H1 (cell line): ENCODE measurements around the gene NRBF2. TPM values are rescaled to one million over a fixed set of nuclear protein-coding genes. Genes with fewer than 3 reads are reported as not detected.
"Not testable (repeated sequence)": the region's sequence is repeated elsewhere in the genome, so short reads cannot be mapped to it uniquely, and the experiment has no call there.

Experiments
- CTCF ChIA-PET: fragments of 300-600 bp; sonication (Branson Sonifier 250); formaldehyde crosslinking; loops from one replicate; lab custom pipeline; 2021; ENCODE audit not compliant: partially characterized antibody; lab: Charles Lee
- POLR2A ChIA-PET: fragments of 300-600 bp; sonication (Branson Sonifier 250); formaldehyde crosslinking; loops from one replicate; lab custom pipeline; 2021; ENCODE audit warnings: inconsistent platforms; ENCODE audit not compliant: partially characterized antibody; lab: Charles Lee
- DNase-seq, 2 experiments: peaks; one replicate each; pipeline versions ENCODE4 v3.0.0 to v3.0.0-alpha.2; 2010 to 2022; ENCODE audit warnings: low spot score in 2 of 2, low read depth in 1 of 2, mixed read lengths in 1 of 2
- FAIRE-seq: peaks from 2 replicates; lab custom pipeline; 2011; peaks lifted over from hg19 to GRCh38; lab: Jason Lieb, UNC
- H2AFZ ChIP-seq: 2 replicates; pipeline ENCODE4 v1.8.1; 2012; ENCODE audit warnings: low read length, inconsistent platforms
- H2AK5ac ChIP-seq: 2 replicates; pipeline ENCODE4 v1.6.1; 2013; ENCODE audit warnings: low read depth, low read length
- H2BK120ac ChIP-seq: replicated peaks from 2 replicates; pipeline ENCODE3; 2013; ENCODE audit warnings: low read depth, low read length, inconsistent platforms
- H2BK12ac ChIP-seq: 2 replicates; pipeline ENCODE4 v1.6.1; 2013; ENCODE audit warnings: low read depth, low read length
- H2BK15ac ChIP-seq: 2 replicates; pipeline ENCODE4 v1.6.1; 2013; ENCODE audit warnings: low read length
- H2BK20ac ChIP-seq: 2 replicates; pipeline ENCODE4 v1.6.1; 2013; ENCODE audit warnings: low read length
- H2BK5ac ChIP-seq: 2 replicates; pipeline ENCODE4 v1.6.1; 2013; ENCODE audit warnings: low read depth, low read length
- H3K14ac ChIP-seq: 2 replicates; pipeline ENCODE4 v1.6.1; 2013; ENCODE audit warnings: inconsistent platforms; ENCODE audit not compliant: insufficient read length
- H3K18ac ChIP-seq: 2 replicates; pipeline ENCODE4 v1.6.1; 2013; ENCODE audit warnings: low read length; ENCODE audit errors: extremely low read depth
- H3K23ac ChIP-seq: 2 replicates; pipeline ENCODE4 v1.6.1; 2013; ENCODE audit warnings: inconsistent platforms; ENCODE audit not compliant: insufficient read length
- H3K23me2 ChIP-seq: 2 replicates; pipeline ENCODE4 v1.6.1; 2013; ENCODE audit warnings: low read depth, low read length
- H3K27ac ChIP-seq: 2 replicates; pipeline ENCODE4 v1.6.1; 2011; ENCODE audit warnings: low read depth, low read length, inconsistent platforms
- H3K27me3 ChIP-seq, 4 experiments: replicated peaks in 1 of 4; 1 replicate in 1 of 4; 2 replicates in 3 of 4; pipeline versions ENCODE4 v1.6.1 to v1.8.1; 2011 to 2013; ENCODE audit warnings: low read length in 3 of 4, mild to moderate bottlenecking in 3 of 4, inconsistent platforms in 2 of 4, mixed read lengths in 2 of 4, moderate library complexity in 1 of 4; ENCODE audit not compliant: control insufficient read depth in 3 of 4, insufficient read depth in 3 of 4; ENCODE audit errors: extremely low read depth in 1 of 4
- H3K36me3 ChIP-seq, 4 experiments: 2 replicates each; pipeline versions ENCODE4 v1.6.1 to v1.8.1; 2011 to 2013; ENCODE audit warnings: mild to moderate bottlenecking in 4 of 4, low read length in 3 of 4, moderate library complexity in 2 of 4, control low read depth in 1 of 4, inconsistent platforms in 1 of 4; ENCODE audit not compliant: insufficient read depth in 4 of 4, control insufficient read depth in 2 of 4
- H3K4ac ChIP-seq: replicated peaks from 2 replicates; pipeline ENCODE3; 2013; ENCODE audit warnings: low read length, low read depth, mixed read lengths, inconsistent platforms; ENCODE audit not compliant: insufficient read length
- H3K4me1 ChIP-seq, 4 experiments: replicated peaks in 1 of 4; 1 replicate in 1 of 4; 2 replicates in 3 of 4; pipeline versions ENCODE4 v1.6.1 to v1.8.1; 2011 to 2013; ENCODE audit warnings: low read length in 3 of 4, inconsistent platforms in 2 of 4, mixed read lengths in 1 of 4; ENCODE audit not compliant: insufficient read depth in 4 of 4, control insufficient read depth in 3 of 4
- H3K4me2 ChIP-seq, 2 experiments: 2 replicates each; pipeline versions ENCODE4 v1.6.1 to v1.8.1; 2011 to 2013; ENCODE audit warnings: low read depth in 2 of 2, low read length in 2 of 2, control low read depth in 1 of 2, inconsistent platforms in 1 of 2, mild to moderate bottlenecking in 1 of 2; ENCODE audit not compliant: insufficient read depth in 1 of 2
- H3K4me3 ChIP-seq, 4 experiments: fragments of 200-600, 300-600 bp in 1 of 4; sonication (generic), shearing (Covaris generic), sonication (Bioruptor Twin) in 1 of 4; 2 replicates each; pipeline versions ENCODE4 v1.5.1 to v1.8.1; 2011 to 2016; ENCODE audit warnings: low read length in 4 of 4, low read depth in 3 of 4, control low read depth in 2 of 4, inconsistent platforms in 2 of 4, mild to moderate bottlenecking in 2 of 4, mixed read lengths in 1 of 4, moderate library complexity in 1 of 4; ENCODE audit not compliant: insufficient read depth in 2 of 4; ENCODE audit errors: extremely low read depth in 1 of 4
- H3K56ac ChIP-seq: replicated peaks from 2 replicates; pipeline ENCODE3; 2013; ENCODE audit warnings: low read depth, mild to moderate bottlenecking, mixed read lengths, low read length, inconsistent platforms; ENCODE audit not compliant: insufficient read length
- H3K79me1 ChIP-seq: 2 replicates; pipeline ENCODE4 v1.6.1; 2013; ENCODE audit warnings: low read depth, low read length, control low read depth
- H3K79me2 ChIP-seq, 2 experiments: 2 replicates each; pipeline versions ENCODE4 v1.6.1 to v1.8.1; 2012 to 2013; ENCODE audit warnings: low read length in 2 of 2, mild to moderate bottlenecking in 2 of 2, inconsistent platforms in 1 of 2; ENCODE audit not compliant: insufficient read depth in 2 of 2, control insufficient read depth in 1 of 2
- H3K9ac ChIP-seq, 4 experiments: replicated peaks in 1 of 4; 1 replicate in 1 of 4; 2 replicates in 3 of 4; pipeline versions ENCODE4 v1.6.1 to v1.8.1; 2011 to 2013; ENCODE audit warnings: low read depth in 3 of 4, low read length in 3 of 4, control low read depth in 2 of 4, mild to moderate bottlenecking in 2 of 4, moderate library complexity in 2 of 4, inconsistent platforms in 1 of 4; ENCODE audit errors: extremely low read depth in 1 of 4
- H3K9me3 ChIP-seq, 2 experiments: 2 replicates each; pipeline versions ENCODE4 v1.6.1 to v1.8.1; 2012 to 2013; ENCODE audit warnings: mild to moderate bottlenecking in 2 of 2, moderate library complexity in 2 of 2, control low read depth in 1 of 2, inconsistent platforms in 1 of 2, low read depth in 1 of 2, low read length in 1 of 2, mixed read lengths in 1 of 2; ENCODE audit not compliant: insufficient read depth in 2 of 2
- H4K20me1 ChIP-seq, 2 experiments: replicated peaks in 1 of 2; 2 replicates each; pipeline versions ENCODE3 to v1.8.1; 2011 to 2013; ENCODE audit warnings: inconsistent platforms in 2 of 2, low read length in 2 of 2, mild to moderate bottlenecking in 1 of 2; ENCODE audit not compliant: insufficient read depth in 2 of 2, control insufficient read depth in 1 of 2
- H4K5ac ChIP-seq: 2 replicates; pipeline ENCODE4 v1.6.1; 2013; ENCODE audit warnings: low read length, low read depth, mixed read lengths, inconsistent platforms; ENCODE audit not compliant: insufficient read length
- H4K8ac ChIP-seq: 2 replicates; pipeline ENCODE4 v1.8.0; 2013; ENCODE audit warnings: mild to moderate bottlenecking, moderate library complexity, low read length, inconsistent platforms; ENCODE audit not compliant: insufficient read depth; ENCODE audit errors: extremely low read depth
- H4K91ac ChIP-seq: replicated peaks from 2 replicates; pipeline ENCODE3; 2013; ENCODE audit warnings: low read length, mixed read lengths, inconsistent platforms; ENCODE audit not compliant: insufficient read length
- EZH2 ChIP-seq: fragments of 200-600 bp; sonication (generic); IDR thresholded peaks from 2 replicates; pipeline ENCODE4 v1.7.1; 2012; ENCODE audit warnings: low read depth, mild to moderate bottlenecking, moderate library complexity, low read length, inconsistent platforms; ENCODE audit not compliant: severe bottlenecking
- RBBP5 ChIP-seq: IDR thresholded peaks from 2 replicates; pipeline ENCODE4 v1.7.1; 2012; ENCODE audit warnings: low read depth, mild to moderate bottlenecking, inconsistent platforms, low read length, moderate library complexity, borderline replicate concordance
- SIX5 ChIP-seq: IDR thresholded peaks from 2 replicates; pipeline ENCODE4 v1.6.1; 2011; ENCODE audit warnings: mild to moderate bottlenecking, low read depth, low read length
- SP2 ChIP-seq: IDR thresholded peaks from 2 replicates; pipeline ENCODE4 v1.6.1; 2012; ENCODE audit warnings: mild to moderate bottlenecking, low read length, inconsistent platforms
- WGBS, 2 experiments: shearing (Covaris generic) in 1 of 2; methylation state at CpG; one replicate each; pipeline versions ENCODE4 v1.1.6 to v1.1.7; 2013 to 2015; ENCODE audit warnings: low lambda C conversion rate in 2 of 2, mixed read lengths in 2 of 2, inconsistent platforms in 1 of 2, low coverage in 1 of 2, missing lambda C conversion rate in 1 of 2; ENCODE audit not compliant: insufficient replicate concordance in 2 of 2, insufficient coverage in 1 of 2, insufficient read length in 1 of 2; ENCODE audit errors: extremely low coverage in 1 of 2, missing lambda C conversion rate in 1 of 2; 5-methylcytosine and 5-hydroxymethylcytosine counted together
- polyA plus RNA-seq, 7 experiments: library from polyadenylated mRNA; depleted of rRNA in 3 of 7; stranded (reverse) in 5 of 7; unstranded in 2 of 7; fragments of >200 nt in 5 of 7; fragments of 200-250 nt in 2 of 7; gene quantifications; 1 replicate in 5 of 7; 2 replicates in 1 of 7; 4 replicates in 1 of 7; pipeline versions ENCODE4 v1.2.1 to v1.2.3, GENCODE V29; 2011 to 2013; ENCODE audit warnings: missing spikeins in 2 of 7, mixed read lengths in 2 of 7
- total RNA-seq: library from RNA; stranded (reverse); fragmentation: NEBNext Ultra II Directional; extraction: Animal tissue kit (Norgen Biotek cat#: 25700); gene quantifications from 2 replicates; pipeline ENCODE4 v1.2.1, GENCODE V29; 2021
- TF ChIP-seq, protein P1 (sequence below): IDR thresholded peaks from 2 replicates; pipeline ENCODE4 v1.6.1; 2011; ENCODE audit warnings: low read length, improper control_type of control experiment

NRBF2 gene
- total and polyA plus RNA-seq, 2 of the 8 experiments (the other 6 are each of a cell fraction or from before 2014, with no cell fraction given), result 11.0 to 29.9 TPM

DNA sequence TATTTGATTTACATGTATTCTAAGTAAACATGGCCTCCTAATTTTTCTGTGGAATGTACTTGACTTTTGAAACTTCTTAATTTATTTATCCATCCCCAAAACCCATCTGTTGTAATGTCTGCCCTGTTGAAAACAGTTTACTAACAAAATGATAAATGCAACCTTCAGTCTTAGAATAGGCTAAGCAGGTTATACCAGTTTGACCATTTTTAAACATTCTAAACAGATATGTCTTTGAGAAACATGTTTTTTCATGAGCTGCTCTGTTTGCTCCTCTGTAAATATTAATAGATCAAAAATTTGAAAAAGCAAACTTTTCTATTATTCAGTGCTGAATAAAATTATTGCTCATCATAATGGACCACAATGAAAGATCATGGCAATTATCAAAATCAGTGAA is 33.4 kb upstream of the NRBF2 start (continued):
- TF ChIP-seq, protein P1, sequence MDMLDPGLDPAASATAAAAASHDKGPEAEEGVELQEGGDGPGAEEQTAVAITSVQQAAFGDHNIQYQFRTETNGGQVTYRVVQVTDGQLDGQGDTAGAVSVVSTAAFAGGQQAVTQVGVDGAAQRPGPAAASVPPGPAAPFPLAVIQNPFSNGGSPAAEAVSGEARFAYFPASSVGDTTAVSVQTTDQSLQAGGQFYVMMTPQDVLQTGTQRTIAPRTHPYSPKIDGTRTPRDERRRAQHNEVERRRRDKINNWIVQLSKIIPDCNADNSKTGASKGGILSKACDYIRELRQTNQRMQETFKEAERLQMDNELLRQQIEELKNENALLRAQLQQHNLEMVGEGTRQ, result no peak
- TF ChIP-seq SIX5, result no peak
- TF ChIP-seq EZH2, result no peak
- TF ChIP-seq RBBP5, result no peak
- TF ChIP-seq SP2, result no peak

DNA sequence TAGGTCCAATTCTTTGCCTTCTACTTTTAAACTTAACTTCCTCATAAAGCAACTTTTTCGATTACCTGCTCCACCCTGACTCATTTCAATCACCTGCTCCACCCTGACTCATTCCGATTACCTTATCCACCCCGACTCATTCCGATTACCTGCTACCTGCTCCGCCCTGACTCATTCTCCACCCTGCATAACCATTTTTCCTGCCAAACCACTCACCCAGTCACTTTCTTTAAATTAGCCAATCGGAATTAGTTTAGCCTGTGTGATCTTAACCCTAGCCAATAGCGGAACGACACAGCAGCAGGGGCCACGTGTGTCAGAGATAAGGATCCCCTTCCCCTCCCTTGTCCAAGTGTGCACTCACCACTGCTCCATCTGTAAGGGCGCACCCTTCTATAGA is 32.0 kb upstream of the NRBF2 start:
- H4K8ac ChIP-seq, POLR2A ChIA-PET: not testable (repeated sequence)
- 91% methylated on average over 10 of the region's 10 CpGs; no CpG with 5 or more reads in 1 of the 2 experiments for WGBS, 2 experiments

More for the DNA sequence above, 32.0 kb upstream of the NRBF2 start:
- H3K18ac ChIP-seq, H3K27me3 ChIP-seq, H3K4me2 ChIP-seq, H3K79me1 ChIP-seq, H3K23me2 ChIP-seq, H4K91ac ChIP-seq, H2BK15ac ChIP-seq, H3K9ac ChIP-seq, DNase-seq, H3K23ac ChIP-seq, H2BK120ac ChIP-seq, H3K36me3 ChIP-seq, H3K4ac ChIP-seq, H3K4me3 ChIP-seq, H3K27ac ChIP-seq, H3K4me1 ChIP-seq, H2AK5ac ChIP-seq, H4K5ac ChIP-seq, H2BK5ac ChIP-seq, H2BK20ac ChIP-seq, H3K14ac ChIP-seq, H2AFZ ChIP-seq, H3K56ac ChIP-seq, H3K9me3 ChIP-seq, H2BK12ac ChIP-seq, FAIRE-seq, H4K20me1 ChIP-seq, CTCF ChIA-PET, H3K79me2 ChIP-seq: not testable (repeated sequence)
